ENCODE results near the gene PLEKHA7. TPM values are rescaled to one million over a fixed set of nuclear protein-coding genes. Genes with fewer than 3 reads are reported as not detected.
A peak's percentile ranks its signal among the peaks of the same experiment; 100 is the strongest.

The PLEKHA7 gene
- total and polyA plus RNA-seq, 2 of the 13 experiments (the other 11 are each of a cell fraction or from before 2014, with no cell fraction given) = 17.5 to 18.7 TPM

DNA sequence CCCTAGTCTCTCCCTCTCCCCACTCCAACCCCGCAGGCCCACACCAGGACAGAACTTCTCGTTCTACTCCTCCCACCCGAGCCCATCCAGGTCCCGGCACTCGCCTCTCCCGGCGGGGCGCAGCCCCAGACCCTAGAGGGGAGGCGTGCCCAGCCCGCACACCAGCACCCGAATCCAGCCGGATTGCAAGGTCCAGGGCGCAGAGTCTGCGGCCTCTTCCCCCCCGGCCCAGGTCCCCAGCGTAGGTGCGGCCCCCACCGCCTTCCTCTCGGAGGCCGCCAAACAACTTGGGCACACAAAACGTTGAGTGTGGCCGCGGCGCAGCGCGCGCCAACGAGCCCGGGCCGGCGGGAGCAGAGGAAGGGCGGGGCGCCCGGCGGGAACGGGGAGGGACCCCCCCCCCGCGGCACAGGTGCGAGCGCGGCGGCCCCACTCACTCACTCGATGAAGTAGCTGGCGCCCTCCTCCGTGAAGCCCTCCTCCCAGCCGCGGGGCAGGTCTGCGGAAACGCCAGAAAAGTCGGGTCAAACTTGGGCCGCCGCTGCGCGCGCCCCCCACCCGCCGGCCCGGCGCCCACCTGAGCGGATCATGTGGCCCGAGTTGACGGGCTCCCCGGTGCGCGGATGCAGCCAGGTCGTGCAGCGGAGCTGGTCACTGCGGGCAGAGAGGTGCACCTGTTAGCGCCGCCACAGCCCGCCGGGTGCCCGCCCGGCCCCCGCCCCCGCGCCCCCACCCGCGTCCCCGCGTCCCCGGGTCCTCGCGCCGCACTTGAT, 480 bp downstream of the PLEKHA7 start (continued):
- no peak for TF ChIP-seq KLF6 (CRISPR knock-in tag; IDR thresholded peaks at IDR 0.05)
- TF ChIP-seq ZNF136 (CRISPR knock-in tag; IDR thresholded peaks at IDR 0.05; ENCODE audit: low read depth) = no peak
- no peak for TF ChIP-seq ZNF670 (CRISPR knock-in tag; IDR thresholded peaks at IDR 0.05; ENCODE audit: borderline replicate concordance)
- TF ChIP-seq, protein P1, sequence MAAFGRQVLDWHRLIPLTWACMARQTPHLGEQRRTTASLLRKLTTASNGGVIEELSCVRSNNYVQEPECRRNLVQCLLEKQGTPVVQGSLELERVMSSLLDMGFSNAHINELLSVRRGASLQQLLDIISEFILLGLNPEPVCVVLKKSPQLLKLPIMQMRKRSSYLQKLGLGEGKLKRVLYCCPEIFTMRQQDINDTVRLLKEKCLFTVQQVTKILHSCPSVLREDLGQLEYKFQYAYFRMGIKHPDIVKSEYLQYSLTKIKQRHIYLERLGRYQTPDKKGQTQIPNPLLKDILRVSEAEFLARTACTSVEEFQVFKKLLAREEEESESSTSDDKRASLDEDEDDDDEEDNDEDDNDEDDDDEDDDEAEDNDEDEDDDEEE (CRISPR knock-in tag; IDR thresholded peaks at IDR 0.05) = no peak
- no peak for TF ChIP-seq ZNF383 (CRISPR knock-in tag; IDR thresholded peaks at IDR 0.05; ENCODE audit: borderline replicate concordance)
- no peak for TF ChIP-seq RBM22 (optimal IDR thresholded peaks at IDR 0.05; ENCODE audit: low read length)
- TF ChIP-seq, protein P2, sequence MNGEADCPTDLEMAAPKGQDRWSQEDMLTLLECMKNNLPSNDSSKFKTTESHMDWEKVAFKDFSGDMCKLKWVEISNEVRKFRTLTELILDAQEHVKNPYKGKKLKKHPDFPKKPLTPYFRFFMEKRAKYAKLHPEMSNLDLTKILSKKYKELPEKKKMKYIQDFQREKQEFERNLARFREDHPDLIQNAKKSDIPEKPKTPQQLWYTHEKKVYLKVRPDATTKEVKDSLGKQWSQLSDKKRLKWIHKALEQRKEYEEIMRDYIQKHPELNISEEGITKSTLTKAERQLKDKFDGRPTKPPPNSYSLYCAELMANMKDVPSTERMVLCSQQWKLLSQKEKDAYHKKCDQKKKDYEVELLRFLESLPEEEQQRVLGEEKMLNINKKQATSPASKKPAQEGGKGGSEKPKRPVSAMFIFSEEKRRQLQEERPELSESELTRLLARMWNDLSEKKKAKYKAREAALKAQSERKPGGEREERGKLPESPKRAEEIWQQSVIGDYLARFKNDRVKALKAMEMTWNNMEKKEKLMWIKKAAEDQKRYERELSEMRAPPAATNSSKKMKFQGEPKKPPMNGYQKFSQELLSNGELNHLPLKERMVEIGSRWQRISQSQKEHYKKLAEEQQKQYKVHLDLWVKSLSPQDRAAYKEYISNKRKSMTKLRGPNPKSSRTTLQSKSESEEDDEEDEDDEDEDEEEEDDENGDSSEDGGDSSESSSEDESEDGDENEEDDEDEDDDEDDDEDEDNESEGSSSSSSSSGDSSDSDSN (CRISPR knock-in tag; IDR thresholded peaks at IDR 0.05) = peak; percentile 49
- no peak for TF ChIP-seq HNRNPL (IDR thresholded peaks at IDR 0.05; ENCODE audit: low read depth, low read length)
- TF ChIP-seq, protein P3, sequence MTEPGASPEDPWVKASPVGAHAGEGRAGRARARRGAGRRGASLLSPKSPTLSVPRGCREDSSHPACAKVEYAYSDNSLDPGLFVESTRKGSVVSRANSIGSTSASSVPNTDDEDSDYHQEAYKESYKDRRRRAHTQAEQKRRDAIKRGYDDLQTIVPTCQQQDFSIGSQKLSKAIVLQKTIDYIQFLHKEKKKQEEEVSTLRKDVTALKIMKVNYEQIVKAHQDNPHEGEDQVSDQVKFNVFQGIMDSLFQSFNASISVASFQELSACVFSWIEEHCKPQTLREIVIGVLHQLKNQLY (CRISPR knock-in tag; IDR thresholded peaks at IDR 0.05) = no peak
- TF ChIP-seq HBP1 (CRISPR knock-in tag; IDR thresholded peaks at IDR 0.05; ENCODE audit: low read depth) = 0 out of 2 replicates have a peak, but pooled peaks have one; percentile 38
- peak; percentile 63 for TF ChIP-seq ZFX (CRISPR knock-in tag; IDR thresholded peaks at IDR 0.05; ENCODE audit: low read depth)
- TF ChIP-seq, protein P4, sequence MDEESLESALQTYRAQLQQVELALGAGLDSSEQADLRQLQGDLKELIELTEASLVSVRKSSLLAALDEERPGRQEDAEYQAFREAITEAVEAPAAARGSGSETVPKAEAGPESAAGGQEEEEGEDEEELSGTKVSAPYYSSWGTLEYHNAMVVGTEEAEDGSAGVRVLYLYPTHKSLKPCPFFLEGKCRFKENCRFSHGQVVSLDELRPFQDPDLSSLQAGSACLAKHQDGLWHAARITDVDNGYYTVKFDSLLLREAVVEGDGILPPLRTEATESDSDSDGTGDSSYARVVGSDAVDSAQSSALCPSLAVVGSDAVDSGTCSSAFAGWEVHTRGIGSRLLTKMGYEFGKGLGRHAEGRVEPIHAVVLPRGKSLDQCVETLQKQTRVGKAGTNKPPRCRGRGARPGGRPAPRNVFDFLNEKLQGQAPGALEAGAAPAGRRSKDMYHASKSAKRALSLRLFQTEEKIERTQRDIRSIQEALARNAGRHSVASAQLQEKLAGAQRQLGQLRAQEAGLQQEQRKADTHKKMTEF (CRISPR knock-in tag; IDR thresholded peaks at IDR 0.05) = no peak; the same call in 1 of the 2 replicates
- no peak for TF ChIP-seq ZNF367 (CRISPR knock-in tag; IDR thresholded peaks at IDR 0.05; ENCODE audit: borderline replicate concordance)
- TF ChIP-seq ZNF326 (CRISPR knock-in tag; IDR thresholded peaks at IDR 0.05; ENCODE audit: borderline replicate concordance) = no peak
- TF ChIP-seq ZNF280B (CRISPR knock-in tag; IDR thresholded peaks at IDR 0.05; ENCODE audit: borderline replicate concordance) = no peak
- no peak for TF ChIP-seq SCMH1 (CRISPR knock-in tag; IDR thresholded peaks at IDR 0.05; ENCODE audit: borderline replicate concordance)
